A172 (cell line): Measurements from ENCODE around the gene RIF1. TPM values are rescaled to one million over a fixed set of nuclear protein-coding genes. Genes with fewer than 3 reads are reported as not detected.

Source experiments
- DNase-seq: peaks from one replicate; pipeline ENCODE4 v3.0.0-alpha.2; 2015; ENCODE audit warnings: low spot score
- total RNA-seq: library from RNA; depleted of rRNA; stranded (reverse); fragments of >200 nt; shearing (Covaris generic); gene quantifications from 2 replicates; pipeline ENCODE4 v1.2.3, GENCODE V29; 2014; rRNA removed

Gene RIF1, protein sequence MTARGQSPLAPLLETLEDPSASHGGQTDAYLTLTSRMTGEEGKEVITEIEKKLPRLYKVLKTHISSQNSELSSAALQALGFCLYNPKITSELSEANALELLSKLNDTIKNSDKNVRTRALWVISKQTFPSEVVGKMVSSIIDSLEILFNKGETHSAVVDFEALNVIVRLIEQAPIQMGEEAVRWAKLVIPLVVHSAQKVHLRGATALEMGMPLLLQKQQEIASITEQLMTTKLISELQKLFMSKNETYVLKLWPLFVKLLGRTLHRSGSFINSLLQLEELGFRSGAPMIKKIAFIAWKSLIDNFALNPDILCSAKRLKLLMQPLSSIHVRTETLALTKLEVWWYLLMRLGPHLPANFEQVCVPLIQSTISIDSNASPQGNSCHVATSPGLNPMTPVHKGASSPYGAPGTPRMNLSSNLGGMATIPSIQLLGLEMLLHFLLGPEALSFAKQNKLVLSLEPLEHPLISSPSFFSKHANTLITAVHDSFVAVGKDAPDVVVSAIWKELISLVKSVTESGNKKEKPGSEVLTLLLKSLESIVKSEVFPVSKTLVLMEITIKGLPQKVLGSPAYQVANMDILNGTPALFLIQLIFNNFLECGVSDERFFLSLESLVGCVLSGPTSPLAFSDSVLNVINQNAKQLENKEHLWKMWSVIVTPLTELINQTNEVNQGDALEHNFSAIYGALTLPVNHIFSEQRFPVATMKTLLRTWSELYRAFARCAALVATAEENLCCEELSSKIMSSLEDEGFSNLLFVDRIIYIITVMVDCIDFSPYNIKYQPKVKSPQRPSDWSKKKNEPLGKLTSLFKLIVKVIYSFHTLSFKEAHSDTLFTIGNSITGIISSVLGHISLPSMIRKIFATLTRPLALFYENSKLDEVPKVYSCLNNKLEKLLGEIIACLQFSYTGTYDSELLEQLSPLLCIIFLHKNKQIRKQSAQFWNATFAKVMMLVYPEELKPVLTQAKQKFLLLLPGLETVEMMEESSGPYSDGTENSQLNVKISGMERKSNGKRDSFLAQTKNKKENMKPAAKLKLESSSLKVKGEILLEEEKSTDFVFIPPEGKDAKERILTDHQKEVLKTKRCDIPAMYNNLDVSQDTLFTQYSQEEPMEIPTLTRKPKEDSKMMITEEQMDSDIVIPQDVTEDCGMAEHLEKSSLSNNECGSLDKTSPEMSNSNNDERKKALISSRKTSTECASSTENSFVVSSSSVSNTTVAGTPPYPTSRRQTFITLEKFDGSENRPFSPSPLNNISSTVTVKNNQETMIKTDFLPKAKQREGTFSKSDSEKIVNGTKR (N-terminal part only)
- total RNA-seq = 48.6 and 64.2 TPM in 2 replicates

DNA sequence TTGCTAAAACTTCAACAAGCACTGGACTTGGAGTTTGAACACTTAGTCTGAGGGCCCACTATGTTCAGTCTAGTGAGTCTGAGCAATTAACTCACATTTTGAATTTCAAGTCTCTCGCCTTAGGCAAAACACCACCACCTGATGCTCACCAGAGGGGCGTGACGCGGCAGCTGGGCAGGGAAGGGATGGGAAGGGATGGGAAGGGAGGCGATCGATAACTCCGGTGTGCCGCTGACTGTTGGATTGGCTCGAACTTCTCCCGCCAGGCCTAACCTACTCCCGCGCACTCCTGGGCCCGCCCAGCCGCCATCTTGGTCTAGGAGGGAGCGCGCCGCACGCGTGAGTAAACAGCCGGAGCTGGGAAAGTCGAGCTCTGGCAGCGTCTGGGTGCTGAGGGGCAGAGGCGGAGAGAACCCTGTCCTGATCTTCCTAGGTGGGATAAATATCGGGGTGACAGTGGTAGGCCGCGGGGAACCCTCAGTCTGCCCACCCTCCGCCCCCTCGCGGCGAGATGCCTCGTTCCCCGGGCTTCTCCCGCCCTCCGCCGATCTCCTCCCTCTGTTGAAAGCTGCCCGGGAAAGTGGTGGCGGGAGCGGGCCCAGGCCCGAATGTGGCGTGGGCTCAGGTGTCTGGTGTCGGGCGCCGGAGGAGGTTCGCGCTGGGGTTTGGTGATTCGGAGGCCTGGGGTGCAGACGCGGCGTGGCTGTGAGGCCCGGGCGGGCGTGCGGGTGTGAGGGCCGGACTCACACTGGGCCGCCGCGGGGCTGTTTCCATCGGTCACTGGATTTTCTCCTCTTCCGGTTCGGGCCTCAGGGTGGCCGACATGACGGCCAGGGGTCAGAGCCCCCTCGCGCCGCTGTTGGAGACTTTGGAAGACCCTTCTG is at the start of gene RIF1:
RIF1 (plus strand) TSS at position 302 of the 884 bp plus-strand sequence; CDS start at position 824, 522 bp downstream.
- DNase-seq = peak; percentile 99

DNA sequence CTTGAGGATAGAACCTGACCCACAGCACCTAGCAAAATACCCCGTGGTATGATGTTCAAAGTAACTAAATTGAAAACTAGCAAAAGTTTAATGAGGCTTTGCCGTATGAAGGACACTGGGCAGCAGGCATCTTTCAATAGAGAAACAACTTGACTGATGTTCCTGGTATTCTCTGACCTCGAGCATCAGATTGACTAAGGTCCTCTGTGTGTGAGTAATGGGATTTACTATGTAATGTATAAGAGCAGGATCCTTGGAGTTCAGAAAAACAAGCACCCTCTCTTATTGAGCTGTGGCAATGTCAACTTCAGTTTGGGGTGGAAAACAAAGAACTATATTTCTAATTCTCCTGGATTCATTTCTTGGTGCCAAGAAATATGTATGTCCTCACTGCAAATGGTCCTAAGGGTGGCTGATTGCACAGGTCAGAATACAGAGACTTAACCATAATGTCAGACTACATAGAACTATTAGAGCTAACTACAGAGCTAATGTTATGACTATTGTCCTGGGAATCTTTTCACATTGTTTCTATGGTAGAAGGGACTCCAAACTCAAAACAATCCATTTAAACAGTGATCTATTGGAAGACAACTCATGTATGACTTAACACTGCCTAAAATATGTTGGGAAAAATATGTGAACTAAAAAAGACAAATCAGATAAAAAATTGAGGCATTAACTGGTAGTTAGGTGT is 47.9 kb upstream of the RIF1 start:
- DNase-seq = no peak

- no peak for DNase-seq
Observed at GRCh38 chr2:151363709-151364108, 46.0 kb upstream of the RIF1 start.

GRCh38 chr2:151367571-151367970 is 42.1 kb upstream of the RIF1 start:
- DNase-seq = peak; percentile 38

GRCh38 chr2:151374436-151374835 is 35.3 kb upstream of the RIF1 start:
- peak; percentile 95 for DNase-seq

GRCh38 chr2:151379169-151379568 is 30.5 kb upstream of the RIF1 start:
- DNase-seq = no peak

GRCh38 chr2:151380580-151381235 is 29.0 kb upstream of the RIF1 start:
- no peak for DNase-seq

DNA sequence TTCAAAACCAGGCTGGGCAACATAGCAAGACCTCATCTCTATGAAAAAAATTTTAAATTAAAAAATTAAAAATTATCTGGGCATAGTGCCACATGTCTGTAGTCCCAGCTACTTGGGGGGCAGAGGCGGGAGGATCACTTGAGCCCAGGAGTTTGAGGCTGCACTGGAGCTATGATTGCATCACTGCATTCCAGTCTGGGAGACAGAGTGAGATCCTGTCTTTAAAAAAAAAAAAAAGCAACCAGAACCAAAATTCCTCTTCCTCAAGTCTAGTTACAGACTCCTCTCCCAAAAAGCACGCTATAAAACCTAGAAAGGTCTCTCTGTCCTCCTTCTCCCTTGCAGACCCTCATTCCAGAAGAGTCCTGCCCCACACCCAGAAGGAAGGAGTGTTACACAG is 28.4 kb upstream of the RIF1 start:
- DNase-seq = no peak

GRCh38 chr2:151388011-151388410 is 21.7 kb upstream of the RIF1 start:
- DNase-seq = no peak

DNA sequence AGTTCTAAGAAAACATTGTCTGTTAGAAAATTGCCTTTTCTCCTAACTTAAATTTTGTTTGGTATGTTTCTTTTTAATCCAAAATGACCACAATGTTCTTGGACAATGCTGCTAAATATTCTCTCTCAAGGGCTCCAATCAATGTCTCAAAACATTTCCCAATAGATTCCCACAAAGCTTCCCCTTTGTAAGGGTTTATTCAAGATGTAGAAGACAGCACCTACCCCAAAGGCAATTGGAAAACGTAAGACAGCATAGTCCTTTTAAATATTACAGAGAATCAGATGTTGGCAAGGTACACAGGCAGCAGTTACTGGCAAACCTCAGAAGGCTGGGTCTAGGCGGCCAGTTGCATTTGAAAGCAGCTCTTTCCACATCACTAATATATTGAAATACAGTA is 18.3 kb upstream of the RIF1 start:
- no peak for DNase-seq

DNA sequence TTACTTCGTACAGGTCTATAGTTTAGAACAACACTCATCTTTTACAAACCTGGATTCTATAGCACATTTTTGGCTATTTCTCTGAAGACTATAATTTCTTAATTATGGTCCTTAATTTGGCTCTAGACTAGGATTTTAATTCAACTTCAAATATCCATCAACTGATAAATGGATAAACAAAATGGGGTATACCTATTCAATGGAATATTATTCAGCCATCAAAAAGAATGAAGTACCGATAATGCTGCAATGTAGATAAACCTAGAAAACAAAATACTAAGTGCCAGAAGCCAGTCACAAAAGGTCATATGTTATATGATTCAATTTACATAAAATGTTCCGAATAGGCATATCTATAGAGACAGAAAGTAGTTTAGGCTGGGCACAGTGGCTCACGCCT is 15.2 kb upstream of the RIF1 start:
- no peak for DNase-seq

GRCh38 chr2:151395509-151396374 is 14.0 kb upstream of the RIF1 start:
- no peak for DNase-seq

DNA sequence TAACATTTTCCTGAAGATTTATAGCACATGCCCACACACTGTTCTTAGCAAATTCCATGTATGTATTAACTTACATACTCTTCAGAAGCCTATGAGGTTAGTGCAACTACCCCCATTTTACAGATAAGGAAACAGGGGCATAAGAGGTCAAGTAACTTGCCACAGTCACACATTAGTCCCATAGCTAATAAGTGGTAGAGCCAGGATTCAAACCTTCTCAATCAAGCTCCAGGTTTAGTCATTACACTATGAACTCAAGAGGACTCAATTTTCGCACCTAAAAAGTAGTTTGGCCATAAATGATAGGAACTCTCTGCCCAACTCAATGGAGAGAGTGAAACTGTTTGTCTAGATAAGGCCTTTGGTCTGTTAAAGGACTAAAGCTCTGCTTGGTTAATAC is 9.7 kb upstream of the RIF1 start:
- no peak for DNase-seq

- DNase-seq = no peak
Observed at GRCh38 chr2:151401149-151401548, 8.6 kb upstream of the RIF1 start.

DNA sequence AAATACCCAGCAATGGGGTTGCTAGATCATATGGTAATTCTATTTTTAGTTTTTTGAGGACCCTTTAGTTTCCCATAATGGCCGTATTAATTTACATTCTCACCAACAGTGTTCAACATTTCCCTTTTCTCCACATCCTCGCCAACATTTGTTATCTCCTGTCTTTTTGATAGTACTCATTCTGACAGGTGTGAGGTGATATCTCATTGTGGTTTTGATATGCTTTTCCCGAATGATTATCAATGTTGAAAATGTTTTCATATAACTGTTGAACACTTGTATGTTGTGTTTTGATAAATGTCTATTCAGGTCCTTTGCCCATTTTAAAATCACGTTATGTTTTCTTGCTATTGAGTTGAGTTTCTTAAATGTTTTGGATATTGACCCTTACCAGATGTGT is 5.8 kb upstream of the RIF1 start:
- no peak for DNase-seq

DNA sequence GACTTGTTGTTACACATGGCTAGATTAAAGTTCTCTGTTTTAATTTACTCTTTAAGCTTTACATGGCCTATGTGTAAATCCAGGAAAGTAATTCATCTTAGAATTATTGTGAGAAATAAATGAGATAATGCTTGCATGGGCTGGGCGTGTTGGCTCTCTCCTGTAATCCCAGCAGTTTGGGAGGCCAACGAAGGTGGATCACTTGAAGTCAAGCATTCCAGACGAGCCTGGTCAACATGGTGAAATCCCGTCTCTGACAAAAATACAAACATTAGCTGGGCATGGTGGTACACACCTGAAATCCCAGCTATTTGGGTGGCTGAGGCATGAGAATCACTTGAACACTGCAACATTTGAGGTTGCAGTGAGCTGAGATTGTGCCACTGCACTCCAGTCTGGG is 4.3 kb upstream of the RIF1 start:
- DNase-seq = no peak

- no peak for DNase-seq
Observed at GRCh38 chr2:151407281-151407680, 2.4 kb upstream of the RIF1 start.

DNA sequence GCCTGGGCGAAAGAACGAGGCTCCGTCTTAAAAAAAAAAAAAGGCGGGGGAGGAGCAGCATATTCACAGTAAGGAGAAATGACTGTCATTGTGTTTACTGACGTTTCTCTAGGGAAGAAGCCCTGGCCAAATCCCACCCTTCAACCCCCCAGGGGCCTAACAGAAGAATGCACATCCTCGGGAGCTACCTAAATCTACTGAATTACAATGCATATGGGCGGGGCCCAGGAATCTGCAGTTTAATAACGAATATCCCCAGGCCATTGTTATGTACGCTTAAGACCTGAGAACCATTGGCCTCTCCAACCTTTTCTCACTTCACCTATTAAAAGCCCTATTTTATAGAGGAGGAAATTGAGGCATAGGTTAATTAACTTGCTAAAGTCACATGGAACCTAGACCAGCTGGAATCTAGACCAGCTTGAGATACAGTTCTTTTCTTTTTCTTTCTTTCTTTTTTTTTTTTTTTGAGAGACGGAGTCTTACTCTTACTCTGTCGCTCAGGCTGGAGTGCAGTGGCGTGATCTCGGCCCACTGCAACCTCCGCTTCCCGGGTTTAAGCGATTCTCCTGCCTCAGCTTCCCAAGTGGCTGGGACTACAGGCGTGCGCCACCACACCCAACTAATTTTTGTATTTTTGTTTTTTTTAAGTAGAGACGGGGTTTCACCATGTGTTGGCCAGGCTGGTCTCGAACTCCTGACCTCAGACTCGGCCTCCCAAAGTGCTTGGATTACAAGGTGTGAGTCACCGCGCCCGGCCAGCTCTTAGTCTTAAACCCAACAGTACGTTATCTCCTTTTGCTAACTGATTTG is 708 bp upstream of the RIF1 start:
- DNase-seq = no peak
